GM12878 (cell line): Measurements from ENCODE around the gene ZKSCAN1. TPM values are rescaled to one million over a fixed set of nuclear protein-coding genes. Genes with fewer than 3 reads are reported as not detected.

Experiments used
- ATAC-seq: fragments of 200-7000 bp; cut with Tn5 transposase; 3 replicates; pipeline ENCODE4 v1.9.1; 2020; ENCODE audit warnings: mild to moderate bottlenecking, moderate library complexity
- BruUV-seq: library from RNA; stranded (reverse); fragments of 400-500 nt; replicated peaks from 2 replicates; lab custom pipeline; 2021; lab: Mats Ljungman, UMichigan
- CTCF ChIA-PET: fragments of 300-600 bp; sonication (Branson Sonifier 250); formaldehyde crosslinking; extraction: SDS; loops from one replicate; lab custom pipeline; 2021; ENCODE audit warnings: inconsistent platforms; lab: Yijun Ruan, JAX
- POLR2A ChIA-PET: fragments of 350-600 bp; formaldehyde crosslinking; extraction: SDS; loops from one replicate; lab custom pipeline; 2021; ENCODE audit warnings: inconsistent platforms; lab: Charles Lee
- RAD21 ChIA-PET: fragments of 300-600 bp; sonication (Branson Sonifier 250); formaldehyde crosslinking; loops from one replicate; lab custom pipeline; 2023; ENCODE audit warnings: antibody characterized with exemption; ENCODE audit not compliant: unreplicated experiment; lab: Charles Lee
- SMC1A ChIA-PET: fragments of 300-600 bp; sonication (Branson Sonifier 250); formaldehyde crosslinking; loops from one replicate; lab custom pipeline; 2023; ENCODE audit not compliant: unreplicated experiment, uncharacterized antibody; lab: Charles Lee
- DNase-seq: peaks from one replicate; pipeline ENCODE4 v3.0.0-alpha.2; 2011; ENCODE audit warnings: low read depth, low spot score
- FAIRE-seq: peaks from 3 replicates; lab custom pipeline; 2011; peaks lifted over from hg19 to GRCh38; lab: Jason Lieb, UNC
- H2AFZ ChIP-seq: 2 replicates; pipeline ENCODE4 v1.6.0; 2011; ENCODE audit warnings: low read depth, low read length, control low read depth; ENCODE audit not compliant: control insufficient read depth
- H3K27ac ChIP-seq: 2 replicates; pipeline ENCODE4 v1.5.1; 2011; ENCODE audit warnings: control low read depth; ENCODE audit not compliant: control insufficient read depth, insufficient read depth
- H3K27me3 ChIP-seq, 2 experiments: replicated peaks in 1 of 2; 2 replicates each; pipeline versions ENCODE4 v1.6.0 to v1.6.1; 2011; ENCODE audit warnings: low read length in 1 of 2; ENCODE audit not compliant: control insufficient read depth in 2 of 2, insufficient read depth in 2 of 2
- H3K36me3 ChIP-seq, 2 experiments: 2 replicates each; pipeline ENCODE4 v1.5.1; 2011; ENCODE audit warnings: low read length in 1 of 2; ENCODE audit not compliant: control insufficient read depth in 2 of 2, insufficient read depth in 2 of 2
- H3K4me1 ChIP-seq: 2 replicates; pipeline ENCODE4 v1.6.1; 2011; ENCODE audit warnings: mild to moderate bottlenecking, low read length, moderate library complexity, mixed read lengths; ENCODE audit not compliant: control insufficient read depth, insufficient read depth
- H3K4me2 ChIP-seq: 2 replicates; pipeline ENCODE4 v1.6.0; 2011; ENCODE audit warnings: control low read depth; ENCODE audit not compliant: control insufficient read depth, insufficient read depth
- H3K4me3 ChIP-seq: fragments of 200-600 bp; sonication (generic); 2 replicates; pipeline ENCODE4 v1.5.1; 2016
- H3K79me2 ChIP-seq: 2 replicates; pipeline ENCODE4 v1.6.0; 2011; ENCODE audit warnings: low read length; ENCODE audit not compliant: control insufficient read depth, insufficient read depth
- H3K9ac ChIP-seq: 2 replicates; pipeline ENCODE4 v1.8.0; 2011; ENCODE audit warnings: low read length, control low read depth, mixed read lengths; ENCODE audit not compliant: control insufficient read depth, insufficient read depth
- H3K9me3 ChIP-seq: replicated peaks from 3 replicates; pipeline ENCODE4 v1.5.1; 2011; ENCODE audit warnings: mild to moderate bottlenecking, low read length; ENCODE audit not compliant: control insufficient read depth, insufficient read depth
- H4K20me1 ChIP-seq: 2 replicates; pipeline ENCODE4 v1.6.0; 2011; ENCODE audit not compliant: control insufficient read depth, insufficient read depth
- ATF7 ChIP-seq: fragments of 450-650 bp; IDR thresholded peaks from 2 replicates; pipeline ENCODE4 v1.6.1; 2016; ENCODE audit warnings: low read depth, mild to moderate bottlenecking
- ESRRA ChIP-seq: IDR thresholded peaks from 2 replicates; pipeline ENCODE4 v1.6.1; 2012; ENCODE audit warnings: mild to moderate bottlenecking, low read length, improper control_type of control experiment
- NR2C2 ChIP-seq: IDR thresholded peaks from 2 replicates; pipeline ENCODE4 v1.6.1; 2011; ENCODE audit warnings: borderline replicate concordance, low read depth; ENCODE audit not compliant: control insufficient read depth, insufficient read length
- NRF1 ChIP-seq: conservative IDR thresholded peaks from 2 replicates; pipeline ENCODE4 v1.6.1; 2011; ENCODE audit warnings: mild to moderate bottlenecking, low read depth, low read length, improper control_type of control experiment
- POLR2AphosphoS2 ChIP-seq: IDR thresholded peaks from 2 replicates; pipeline ENCODE4 v1.6.1; 2011; ENCODE audit warnings: low read depth, mild to moderate bottlenecking, low read length, improper control_type of control experiment, moderate library complexity
- POU2F2 ChIP-seq: IDR thresholded peaks from 3 replicates; pipeline ENCODE4 v1.6.1; 2011; ENCODE audit warnings: low read depth, mild to moderate bottlenecking, low read length, borderline replicate concordance
- RAD21 ChIP-seq: IDR thresholded peaks from 2 replicates; pipeline ENCODE4 v1.6.1; 2011; ENCODE audit warnings: mild to moderate bottlenecking, low read depth, low read length, moderate library complexity; ENCODE audit not compliant: insufficient read depth
- TCF12 ChIP-seq: IDR thresholded peaks from 2 replicates; pipeline ENCODE4 v1.6.1; 2011; ENCODE audit warnings: low read depth, mild to moderate bottlenecking, low read length
- ZBTB11 ChIP-seq: fragments of 450-650 bp; formaldehyde crosslinking; IDR thresholded peaks from 2 replicates; pipeline ENCODE4 v1.5.0; 2022; ENCODE audit warnings: mild to moderate bottlenecking, missing genetic modification characterization
- WGBS: methylation state at CpG from one replicate; pipeline ENCODE4 v1.1.6; 2016; ENCODE audit warnings: low lambda C conversion rate; ENCODE audit not compliant: insufficient replicate concordance, insufficient coverage; ENCODE audit errors: missing lambda C conversion rate; 5-methylcytosine and 5-hydroxymethylcytosine counted together
- in situ Hi-C: fragments of 300-500 bp; cut with MboI; formaldehyde crosslinking; loops from 9 replicates; pipeline ENCODE4 v1.14.3; 2018; ENCODE audit warnings: mixed read lengths
- intact Hi-C: fragments of 100-400 bp; cut with micrococcal nuclease; formaldehyde crosslinking; loops from one replicate; pipeline ENCODE4 v1.14.2; 2022; ENCODE audit not compliant: unreplicated experiment
- polyA plus RNA-seq, 11 experiments: library from polyadenylated mRNA; depleted of rRNA in 4 of 11; unstranded in 6 of 11; stranded (reverse) in 5 of 11; fragments of >200 nt; fragmentation: Nextera tagmentation in 4 of 11; fragmentation: Illumina TruSeq in 1 of 11; extraction: Ambion mirVana in 4 of 11; extraction: Trizol in 1 of 11; gene quantifications; 1 replicate in 1 of 11; 2 replicates in 10 of 11; pipeline versions ENCODE4 v1.2.1 to v1.2.3, GENCODE V29; 2011 to 2016; ENCODE audit warnings: inconsistent platforms in 2 of 11, missing spikeins in 2 of 11, low read depth in 1 of 11
- total RNA-seq, 4 experiments: library from RNA; depleted of rRNA in 3 of 4; stranded (reverse); fragments of >200 nt in 3 of 4; fragmentation: Illumina TruSeq in 1 of 4; extraction: Trizol in 1 of 4; gene quantifications; 2 replicates each; pipeline versions ENCODE4 v1.2.1 to v1.2.3, GENCODE V29; 2013 to 2021
- TF ChIP-seq, protein P1 (sequence below): fragments of 150-350 bp; IDR thresholded peaks from 2 replicates; pipeline ENCODE4 v1.6.1; 2016; ENCODE audit warnings: low read depth, low read length

Gene ZKSCAN1
- total and polyA plus RNA-seq, 10 of the 15 experiments (the other 5 are each of a cell fraction or from before 2014, with no cell fraction given), result 3.2 to 34.4 (median 18.1) TPM

DNA sequence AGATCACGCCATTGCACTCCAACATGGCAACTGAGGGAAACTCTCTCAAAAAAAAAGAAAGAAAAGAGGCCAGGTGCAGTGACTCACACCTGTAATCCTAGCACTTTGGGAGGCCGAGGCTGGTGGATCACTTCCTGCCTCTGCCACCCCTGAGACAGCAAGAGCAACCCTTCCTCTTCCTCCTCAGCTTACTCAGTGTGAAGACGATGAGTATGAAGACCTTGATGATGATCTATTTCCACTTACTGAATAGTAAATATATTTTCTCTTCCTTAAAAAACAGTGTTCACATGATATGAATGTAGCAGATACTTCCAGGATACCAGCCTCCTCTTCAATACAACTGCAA is 2.1 kb upstream of the ZKSCAN1 start (continued):
- TF ChIP-seq ZBTB11 (CRISPR knock-in tag) (no peak), TCF12 (no peak)

- Histone ChIP-seq H3K9me3 (no peaks in the 10 kb centered on the region), H3K4me3 (peak overlapping the region; percentile 92), H3K27me3 (no peaks in the 10 kb centered on the region), H3K4me1 (peaks cover 4% of the 10 kb centered on the region; the same call in 1 of the 2 replicates), H4K20me1 (no peaks in the 10 kb centered on the region), H3K36me3 (peaks cover 0 to 4% of the 10 kb centered on the region in 2 experiments; a peak in 2 of 4 replicates), H2AFZ (no peak overlapping the region), H3K79me2 (peaks cover 42% of the 10 kb centered on the region), H3K9ac (peak overlapping the region; percentile 98), H3K27ac (peak overlapping the region; percentile 90), H3K4me2 (peak overlapping the region; percentile 93)
- ChIA-PET SMC1A (interaction anchor here (0.9 to 4.1 kb wide), 4 partner anchors 15 to 116 kb away, joined by 3 to 15 read pairs (median 4); no protein-coding TSS in a partner anchor), CTCF (interaction anchor here (0.6 to 3.1 kb wide), 10 partner anchors 10 to 66 kb away, joined by 3 to 13 read pairs (median 4); partner anchors contain the start of gene ZSCAN21), RAD21 (interaction anchor here (1.5 to 2.2 kb wide), 3 partner anchors 8 to 113 kb away, joined by 3 to 7 read pairs (median 6); no protein-coding TSS in a partner anchor), POLR2A (interaction anchor here (0.5 to 2.1 kb wide), 7 partner anchors 13 to 183 kb away, joined by 3 to 6 read pairs (median 4); partner anchors contain the start of genes LAMTOR4 and MCM7)
- in situ Hi-C loops, result no loop called here
- FAIRE-seq, result no peak
- WGBS, result 45% methylated on average over 11 of the region's 11 CpGs
- intact Hi-C loops, result loop anchor here (5.0 kb wide), 1 partner anchor 66 kb away; the partner anchor contains the start of gene ZNF3
- BruUV-seq, result TSS peak; percentile 78
- peak; percentile 11; the same call in 1 of the 3 replicates for ATAC-seq
- DNase-seq, result no peak
- TF ChIP-seq NRF1, result no peak
- no peak for TF ChIP-seq POU2F2
- TF ChIP-seq ZBTB11 (CRISPR knock-in tag), result no peak
- TF ChIP-seq, protein P1, sequence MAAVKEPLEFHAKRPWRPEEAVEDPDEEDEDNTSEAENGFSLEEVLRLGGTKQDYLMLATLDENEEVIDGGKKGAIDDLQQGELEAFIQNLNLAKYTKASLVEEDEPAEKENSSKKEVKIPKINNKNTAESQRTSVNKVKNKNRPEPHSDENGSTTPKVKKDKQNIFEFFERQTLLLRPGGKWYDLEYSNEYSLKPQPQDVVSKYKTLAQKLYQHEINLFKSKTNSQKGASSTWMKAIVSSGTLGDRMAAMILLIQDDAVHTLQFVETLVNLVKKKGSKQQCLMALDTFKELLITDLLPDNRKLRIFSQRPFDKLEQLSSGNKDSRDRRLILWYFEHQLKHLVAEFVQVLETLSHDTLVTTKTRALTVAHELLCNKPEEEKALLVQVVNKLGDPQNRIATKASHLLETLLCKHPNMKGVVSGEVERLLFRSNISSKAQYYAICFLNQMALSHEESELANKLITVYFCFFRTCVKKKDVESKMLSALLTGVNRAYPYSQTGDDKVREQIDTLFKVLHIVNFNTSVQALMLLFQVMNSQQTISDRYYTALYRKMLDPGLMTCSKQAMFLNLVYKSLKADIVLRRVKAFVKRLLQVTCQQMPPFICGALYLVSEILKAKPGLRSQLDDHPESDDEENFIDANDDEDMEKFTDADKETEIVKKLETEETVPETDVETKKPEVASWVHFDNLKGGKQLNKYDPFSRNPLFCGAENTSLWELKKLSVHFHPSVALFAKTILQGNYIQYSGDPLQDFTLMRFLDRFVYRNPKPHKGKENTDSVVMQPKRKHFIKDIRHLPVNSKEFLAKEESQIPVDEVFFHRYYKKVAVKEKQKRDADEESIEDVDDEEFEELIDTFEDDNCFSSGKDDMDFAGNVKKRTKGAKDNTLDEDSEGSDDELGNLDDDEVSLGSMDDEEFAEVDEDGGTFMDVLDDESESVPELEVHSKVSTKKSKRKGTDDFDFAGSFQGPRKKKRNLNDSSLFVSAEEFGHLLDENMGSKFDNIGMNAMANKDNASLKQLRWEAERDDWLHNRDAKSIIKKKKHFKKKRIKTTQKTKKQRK, result no peak
- no peak for TF ChIP-seq NR2C2
- no peak for TF ChIP-seq ATF7
- TF ChIP-seq RAD21, result no peak
- TF ChIP-seq ESRRA, result no peak
- no peak for TF ChIP-seq POLR2AphosphoS2
These were observed 962 bp downstream of the ZKSCAN1 start for GRCh38 chr7:100016215-100016901.
